OCI-LY3 (cell line): ENCODE results near the gene STIM2.

Experiments
- CTCF ChIP-seq: fragments of 200-600, 300-600 bp; sonication (generic); IDR thresholded peaks from 2 replicates; pipeline ENCODE4 v1.5.1; 2014; ENCODE audit warnings: antibody characterized with exemption, low read length, low read depth
- EZH2phosphoT487 ChIP-seq: fragments of 200-600 bp; shearing (Covaris generic); IDR thresholded peaks from 2 replicates; pipeline ENCODE4 v1.6.1; 2018; ENCODE audit warnings: antibody characterized with exemption, mixed run types, low read depth

- no peak for TF ChIP-seq CTCF
- no peak for TF ChIP-seq EZH2phosphoT487
Measured at GRCh38 chr4:27022963-27023362, 162.3 kb downstream of the STIM2 start.
